Measurements from ENCODE around the gene FRMPD4.
A peak's percentile ranks its signal among the peaks of the same experiment; 100 is the strongest.

FRMPD4 gene

DNA sequence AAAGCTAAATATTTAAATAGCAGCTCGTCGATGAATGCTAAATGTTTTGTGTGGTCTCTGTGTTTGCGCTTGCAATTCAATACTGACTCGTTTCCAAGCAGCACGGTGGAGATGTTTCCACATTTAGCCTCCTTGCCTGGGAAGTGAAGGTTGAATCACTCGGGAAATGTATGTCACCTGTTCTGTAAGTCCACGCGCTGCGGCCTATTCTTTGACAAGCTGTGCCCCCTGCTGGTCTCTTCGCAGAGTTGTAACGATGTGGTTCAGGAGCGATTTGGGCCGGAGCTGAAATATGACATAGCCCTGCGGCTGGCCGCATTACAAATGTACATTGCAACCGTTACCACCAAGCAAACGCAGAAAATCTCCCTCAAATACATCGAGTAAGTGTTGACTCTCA is 563.4 kb downstream of the FRMPD4 start:
- H3K27ac ChIP-seq: no peak overlapping the region

DNA sequence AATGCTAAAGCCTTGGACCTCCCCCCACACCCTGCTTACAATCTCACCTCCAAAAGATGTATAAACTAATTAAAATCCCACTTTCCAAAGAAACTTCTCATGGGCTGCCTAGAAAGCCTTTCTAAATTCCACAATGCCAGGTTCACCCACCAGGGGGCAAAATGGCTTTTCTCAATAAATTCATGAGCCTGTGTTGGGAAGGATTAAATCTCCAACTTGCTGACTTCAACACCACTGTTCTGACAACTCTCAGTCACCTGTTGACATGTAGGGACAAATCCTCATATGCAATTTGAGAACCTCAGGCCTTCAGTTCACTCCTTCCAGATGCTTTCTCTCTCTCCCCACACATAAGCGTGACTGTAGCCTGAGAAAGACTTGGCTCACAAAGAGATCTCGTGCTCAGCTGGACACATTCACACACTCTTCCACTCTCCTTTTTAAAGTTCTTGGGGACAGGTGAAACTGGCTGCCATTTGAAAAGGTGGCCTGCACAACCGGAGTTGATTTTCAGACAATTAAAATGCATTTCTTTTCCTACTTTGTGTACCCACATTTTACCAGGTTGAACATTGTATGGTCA is 564.3 kb downstream of the FRMPD4 start:
- TF ChIP-seq ZFX (IDR thresholded peaks at IDR 0.05; ENCODE audit: borderline replicate concordance): no peak
- TF ChIP-seq, protein P1, sequence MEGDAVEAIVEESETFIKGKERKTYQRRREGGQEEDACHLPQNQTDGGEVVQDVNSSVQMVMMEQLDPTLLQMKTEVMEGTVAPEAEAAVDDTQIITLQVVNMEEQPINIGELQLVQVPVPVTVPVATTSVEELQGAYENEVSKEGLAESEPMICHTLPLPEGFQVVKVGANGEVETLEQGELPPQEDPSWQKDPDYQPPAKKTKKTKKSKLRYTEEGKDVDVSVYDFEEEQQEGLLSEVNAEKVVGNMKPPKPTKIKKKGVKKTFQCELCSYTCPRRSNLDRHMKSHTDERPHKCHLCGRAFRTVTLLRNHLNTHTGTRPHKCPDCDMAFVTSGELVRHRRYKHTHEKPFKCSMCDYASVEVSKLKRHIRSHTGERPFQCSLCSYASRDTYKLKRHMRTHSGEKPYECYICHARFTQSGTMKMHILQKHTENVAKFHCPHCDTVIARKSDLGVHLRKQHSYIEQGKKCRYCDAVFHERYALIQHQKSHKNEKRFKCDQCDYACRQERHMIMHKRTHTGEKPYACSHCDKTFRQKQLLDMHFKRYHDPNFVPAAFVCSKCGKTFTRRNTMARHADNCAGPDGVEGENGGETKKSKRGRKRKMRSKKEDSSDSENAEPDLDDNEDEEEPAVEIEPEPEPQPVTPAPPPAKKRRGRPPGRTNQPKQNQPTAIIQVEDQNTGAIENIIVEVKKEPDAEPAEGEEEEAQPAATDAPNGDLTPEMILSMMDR (IDR thresholded peaks at IDR 0.05): peak; percentile 8; the same call in 1 of the 2 replicates
- H3K27ac ChIP-seq: no peak overlapping the region

More for the DNA sequence above, 563.4 kb downstream of the FRMPD4 start:
- TF ChIP-seq, protein P1 (IDR thresholded peaks at IDR 0.05): peak; percentile 60
- TF ChIP-seq ZFX (IDR thresholded peaks at IDR 0.05; ENCODE audit: borderline replicate concordance): no peak

DNA sequence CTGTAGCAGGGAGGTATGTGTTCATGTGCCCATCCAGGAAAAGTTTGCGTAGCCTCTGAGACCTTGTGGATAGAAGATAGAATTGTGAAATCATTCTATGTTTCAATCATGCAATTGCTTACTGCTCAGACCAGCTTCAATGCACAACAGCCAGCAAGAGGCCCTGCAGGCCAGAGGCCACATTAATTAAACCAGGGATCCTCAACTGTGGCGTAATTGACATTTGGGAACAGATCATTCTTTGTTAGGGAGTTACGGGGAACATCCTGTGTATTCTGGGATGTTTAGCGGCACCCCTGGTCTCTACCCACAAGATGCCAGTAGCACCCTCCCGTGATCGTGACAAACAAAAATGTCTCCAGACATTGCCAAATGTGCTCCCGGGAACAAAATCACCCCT is 566.4 kb downstream of the FRMPD4 start:
- no peak for TF ChIP-seq ZFX (IDR thresholded peaks at IDR 0.05; ENCODE audit: borderline replicate concordance)
- TF ChIP-seq, protein P1 (IDR thresholded peaks at IDR 0.05): no peak
- H3K27ac ChIP-seq: no peak overlapping the region

DNA sequence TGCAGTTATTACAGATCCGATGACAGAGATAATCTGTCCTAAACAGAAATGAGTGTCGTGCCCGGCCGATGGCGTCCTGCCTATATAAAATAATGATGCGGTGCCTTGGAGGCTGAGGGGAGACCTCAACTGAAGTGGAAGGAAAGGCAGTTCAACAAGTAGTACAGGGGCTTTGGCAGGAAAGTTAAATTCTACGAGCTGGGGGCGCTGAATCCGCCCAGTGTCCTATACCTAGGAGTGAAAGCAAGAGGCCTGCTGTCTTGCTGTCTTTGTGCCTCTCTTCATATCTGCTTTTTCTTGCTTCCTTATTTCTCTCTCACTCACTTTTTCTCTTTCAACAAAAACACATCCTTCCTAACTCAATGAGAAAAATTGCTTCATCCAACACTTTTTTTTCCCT is 570.8 kb downstream of the FRMPD4 start:
- no peak overlapping the region for H3K27ac ChIP-seq
- TF ChIP-seq, protein P1 (IDR thresholded peaks at IDR 0.05): no peak
- no peak for TF ChIP-seq ZFX (IDR thresholded peaks at IDR 0.05; ENCODE audit: borderline replicate concordance)

DNA sequence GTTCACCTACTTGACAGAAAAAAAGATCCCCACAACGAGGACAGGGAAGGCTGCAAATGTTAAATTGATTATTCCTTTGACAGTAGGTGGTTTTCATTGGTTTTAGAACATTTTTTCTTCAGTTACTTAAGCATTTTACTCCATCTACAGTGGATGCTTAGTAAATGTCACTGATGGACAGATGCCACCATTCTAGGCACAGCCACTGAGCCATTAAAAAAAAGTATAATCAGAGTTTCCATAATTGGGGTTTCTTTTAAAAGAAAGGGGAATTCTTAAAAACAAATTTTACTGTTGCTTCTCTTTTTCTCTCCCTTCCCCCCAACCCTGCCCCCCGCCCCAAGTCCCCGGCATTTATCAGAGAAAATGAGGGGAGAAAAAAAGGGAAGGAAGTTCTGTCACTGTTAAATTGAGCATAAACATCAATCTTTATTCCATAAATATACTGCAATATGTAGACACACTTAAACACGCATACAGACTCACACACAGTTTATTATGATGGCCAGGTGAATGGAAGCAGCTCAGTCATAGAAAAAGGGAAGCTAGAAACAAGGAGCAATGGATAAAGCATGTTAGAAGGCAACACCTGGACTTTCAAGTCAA is 573.3 kb downstream of the FRMPD4 start:
- H3K27ac ChIP-seq: no peak overlapping the region
- TF ChIP-seq, protein P1 (IDR thresholded peaks at IDR 0.05): no peak
- no peak for TF ChIP-seq ZFX (IDR thresholded peaks at IDR 0.05; ENCODE audit: borderline replicate concordance)

DNA sequence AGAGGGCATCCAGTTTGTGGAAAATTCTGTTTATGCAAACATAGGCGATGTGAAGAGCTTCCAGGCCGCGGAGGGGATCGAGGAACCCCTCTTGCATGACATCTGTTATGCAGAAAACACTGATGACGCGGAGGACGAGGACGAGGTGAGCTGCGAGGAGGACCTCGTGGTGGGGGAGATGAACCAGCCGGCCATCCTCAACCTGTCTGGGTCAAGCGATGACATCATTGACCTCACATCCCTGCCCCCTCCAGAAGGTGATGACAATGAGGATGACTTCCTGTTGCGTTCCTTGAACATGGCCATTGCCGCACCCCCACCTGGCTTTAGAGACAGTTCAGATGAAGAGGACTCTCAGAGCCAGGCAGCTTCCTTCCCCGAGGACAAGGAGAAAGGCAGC is 578.3 kb downstream of the FRMPD4 start:
- TF ChIP-seq, protein P1 (IDR thresholded peaks at IDR 0.05): no peak
- TF ChIP-seq ZFX (IDR thresholded peaks at IDR 0.05; ENCODE audit: borderline replicate concordance): no peak
- no peak overlapping the region for H3K27ac ChIP-seq

DNA sequence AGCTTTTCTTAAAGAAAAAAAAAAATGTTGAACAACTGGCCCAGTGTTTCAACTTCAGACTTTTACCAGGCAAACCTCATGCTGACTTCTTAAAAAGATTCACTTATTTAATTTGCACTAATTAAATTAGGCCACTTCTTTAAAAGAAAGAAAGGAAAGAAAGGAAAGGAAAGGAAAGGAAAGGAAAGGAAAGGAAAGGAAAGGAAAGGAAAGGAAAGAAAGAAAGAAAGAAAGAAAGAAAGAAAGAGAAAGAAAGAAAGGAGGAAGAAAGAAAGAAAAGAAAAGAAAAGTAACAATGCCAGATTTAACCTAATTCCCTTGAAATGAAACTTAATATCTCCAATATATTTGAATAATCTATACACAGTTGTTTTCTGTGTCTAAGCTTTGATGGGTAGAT is 581.6 kb downstream of the FRMPD4 start:
- H3K27ac ChIP-seq: no peak overlapping the region
- TF ChIP-seq ZFX (IDR thresholded peaks at IDR 0.05; ENCODE audit: borderline replicate concordance): no peak
- TF ChIP-seq, protein P1 (IDR thresholded peaks at IDR 0.05): no peak

Measured in 22Rv1 (cell line).